SK-N-SH (cell line): ENCODE results near the gene F2. TPM values are rescaled to one million over a fixed set of nuclear protein-coding genes. Genes with fewer than 3 reads are reported as not detected.

Experiments used
- CTCF ChIA-PET: fragments of 300-600, 350-600 bp; formaldehyde crosslinking; extraction: SDS; loops from one replicate; lab custom pipeline; 2021; lab: Yijun Ruan, JAX
- POLR2A ChIA-PET: fragments of 350-600 bp; sonication (Branson Sonifier 250); formaldehyde crosslinking; extraction: SDS; loops from one replicate; lab custom pipeline; 2020; ENCODE audit warnings: antibody characterized with exemption, inconsistent platforms; lab: Yijun Ruan, JAX
- DNase-seq: peaks from one replicate; pipeline ENCODE4 v3.0.0; 2012
- H2AFZ ChIP-seq: fragments of 200-600 bp; sonication (generic); 2 replicates; pipeline ENCODE4 v1.8.1; 2016; ENCODE audit warnings: antibody characterized with exemption, mild to moderate bottlenecking, low read depth
- H3F3A ChIP-seq: fragments of 200-600 bp; sonication (generic); replicated peaks from 2 replicates; pipeline ENCODE3; 2016; ENCODE audit warnings: antibody characterized with exemption, mild to moderate bottlenecking; ENCODE audit not compliant: insufficient read depth
- H3K27ac ChIP-seq, 2 experiments: fragments of 200-500 bp in 1 of 2; fragments of 200-600 bp in 1 of 2; sonication (Bioruptor generic) in 1 of 2; sonication (generic), shearing (Covaris generic) in 1 of 2; 2 replicates each; pipeline versions ENCODE4 v1.5.1 to v1.6.1; 2014 to 2016; ENCODE audit warnings: low read depth in 2 of 2, inconsistent platforms in 1 of 2, low read length in 1 of 2, mild to moderate bottlenecking in 1 of 2, mixed read lengths in 1 of 2
- H3K27me3 ChIP-seq: fragments of 200-600 bp; sonication (generic), shearing (Covaris generic); 2 replicates; pipeline ENCODE4 v1.6.1; 2016; ENCODE audit warnings: mixed run types; ENCODE audit not compliant: insufficient read depth
- H3K36me3 ChIP-seq, 2 experiments: fragments of 200-500 bp in 1 of 2; fragments of 200-600 bp in 1 of 2; sonication (Bioruptor generic) in 1 of 2; sonication (generic) in 1 of 2; replicated peaks in 1 of 2; 2 replicates each; pipeline versions ENCODE3 to v1.5.1; 2014 to 2016; ENCODE audit warnings: low read length in 1 of 2, mild to moderate bottlenecking in 1 of 2; ENCODE audit not compliant: insufficient read depth in 2 of 2, control insufficient read depth in 1 of 2
- H3K4me1 ChIP-seq, 2 experiments: fragments of 200-500 bp in 1 of 2; fragments of 200-600 bp in 1 of 2; sonication (Bioruptor generic) in 1 of 2; sonication (generic), shearing (Covaris generic) in 1 of 2; 2 replicates each; pipeline versions ENCODE4 v1.5.1 to v1.6.1; 2014 to 2016; ENCODE audit warnings: low read depth in 1 of 2, low read length in 1 of 2, mixed run types in 1 of 2; ENCODE audit not compliant: insufficient read depth in 2 of 2, control insufficient read depth in 1 of 2
- H3K4me2 ChIP-seq: fragments of 200-600 bp; sonication (generic), shearing (Covaris generic); 2 replicates; pipeline ENCODE4 v1.6.1; 2017; ENCODE audit warnings: mixed run types
- H3K4me3 ChIP-seq, 2 experiments: fragments of 200-500 bp in 1 of 2; fragments of 200-600 bp in 1 of 2; sonication (Bioruptor generic) in 1 of 2; sonication (generic), shearing (Covaris generic) in 1 of 2; 2 replicates each; pipeline versions ENCODE4 v1.5.1 to v1.8.1; 2014 to 2016; ENCODE audit warnings: low read depth in 2 of 2, inconsistent platforms in 1 of 2, low read length in 1 of 2, mild to moderate bottlenecking in 1 of 2, mixed read lengths in 1 of 2, moderate library complexity in 1 of 2
- H3K79me2 ChIP-seq: fragments of 200-600 bp; sonication (generic); 2 replicates; pipeline ENCODE4 v1.8.1; 2017; ENCODE audit warnings: mild to moderate bottlenecking; ENCODE audit not compliant: insufficient read depth
- H3K9ac ChIP-seq: fragments of 200-600 bp; sonication (generic); 2 replicates; pipeline ENCODE4 v1.6.1; 2017; ENCODE audit warnings: mixed run types
- H3K9me2 ChIP-seq: fragments of 200-600 bp; sonication (generic); 2 replicates; pipeline ENCODE4 v1.6.1; 2017; ENCODE audit warnings: mixed run types
- H3K9me3 ChIP-seq: fragments of 200-600 bp; sonication (generic); 2 replicates; pipeline ENCODE4 v1.6.1; 2017; ENCODE audit warnings: mixed run types, mild to moderate bottlenecking, moderate library complexity
- H4K20me1 ChIP-seq: fragments of 200-600 bp; sonication (generic); 2 replicates; pipeline ENCODE4 v1.6.1; 2017; ENCODE audit warnings: mild to moderate bottlenecking, mixed run types; ENCODE audit not compliant: insufficient read depth
- CHD2 ChIP-seq: fragments of 150-350 bp; IDR thresholded peaks from 2 replicates; pipeline ENCODE4 v1.6.1; 2018; ENCODE audit warnings: low read length; ENCODE audit not compliant: partially characterized antibody
- ELF1 ChIP-seq: IDR thresholded peaks from 2 replicates; pipeline ENCODE4 v1.4.0; 2012
- EP300 ChIP-seq, 2 experiments: IDR thresholded peaks; 2 replicates each; pipeline versions ENCODE4 v1.4.0 to v1.6.1; 2012; ENCODE audit warnings: borderline replicate concordance in 1 of 2, low read depth in 1 of 2, low read length in 1 of 2
- EZH2phosphoT487 ChIP-seq: fragments of 200-600 bp; sonication (generic); IDR thresholded peaks from 2 replicates; pipeline ENCODE4 v1.6.1; 2017; ENCODE audit warnings: low read depth, mixed run types, mild to moderate bottlenecking, antibody characterized with exemption, moderate library complexity, borderline replicate concordance
- FOSL2 ChIP-seq: IDR thresholded peaks from 2 replicates; pipeline ENCODE4 v1.4.0; 2012; ENCODE audit warnings: low read depth, mild to moderate bottlenecking, moderate library complexity, borderline replicate concordance
- FOXM1 ChIP-seq: IDR thresholded peaks from 2 replicates; pipeline ENCODE4 v1.4.0; 2012; ENCODE audit warnings: low read depth, mild to moderate bottlenecking
- GATA2 ChIP-seq: sonication (generic); formaldehyde crosslinking; IDR thresholded peaks from 2 replicates; pipeline ENCODE4 v1.5.0; 2020; ENCODE audit warnings: mild to moderate bottlenecking, missing genetic modification reagents
- JUND ChIP-seq: IDR thresholded peaks from 2 replicates; pipeline ENCODE4 v1.4.0; 2012
- MAX ChIP-seq: IDR thresholded peaks from 2 replicates; pipeline ENCODE4 v1.4.0; 2012; ENCODE audit warnings: low read depth
- MEF2A ChIP-seq: IDR thresholded peaks from 2 replicates; pipeline ENCODE4 v1.4.0; 2012; ENCODE audit warnings: low read depth, borderline replicate concordance
- MXI1 ChIP-seq: IDR thresholded peaks from 2 replicates; pipeline ENCODE4 v1.6.1; 2012; ENCODE audit warnings: mild to moderate bottlenecking, low read depth, low read length, improper control_type of control experiment
- NFIC ChIP-seq: IDR thresholded peaks from 2 replicates; pipeline ENCODE4 v1.4.0; 2012; ENCODE audit warnings: borderline replicate concordance
- PBX3 ChIP-seq: IDR thresholded peaks from 2 replicates; pipeline ENCODE4; 2012
- POLR2AphosphoS5 ChIP-seq: IDR thresholded peaks from 2 replicates; pipeline ENCODE4 v1.6.1; 2012; ENCODE audit warnings: low read depth, low read length
- RAD21 ChIP-seq: IDR thresholded peaks from 2 replicates; pipeline ENCODE4 v1.6.1; 2012; ENCODE audit warnings: mild to moderate bottlenecking, low read length
- RCOR1 ChIP-seq: fragments of 150-350 bp; IDR thresholded peaks from 2 replicates; pipeline ENCODE4 v1.6.1; 2017; ENCODE audit warnings: antibody characterized with exemption, low read length
- RFX5 ChIP-seq: IDR thresholded peaks from 2 replicates; pipeline ENCODE4 v1.6.1; 2012; ENCODE audit warnings: mild to moderate bottlenecking, improper control_type of control experiment, low read length
- RXRA ChIP-seq: IDR thresholded peaks from 2 replicates; pipeline ENCODE4 v1.4.0; 2012; ENCODE audit warnings: low read depth, mild to moderate bottlenecking, borderline replicate concordance
- SIN3A ChIP-seq: IDR thresholded peaks from 2 replicates; pipeline ENCODE4 v1.6.1; 2012; ENCODE audit warnings: low read depth, mild to moderate bottlenecking, low read length, moderate library complexity, borderline replicate concordance
- SMC3 ChIP-seq: IDR thresholded peaks from 2 replicates; pipeline ENCODE4 v1.6.1; 2012; ENCODE audit warnings: low read depth, low read length, improper control_type of control experiment
- TAF1 ChIP-seq: IDR thresholded peaks from 2 replicates; pipeline ENCODE4 v1.6.1; 2012; ENCODE audit warnings: low read depth, mild to moderate bottlenecking, low read length, moderate library complexity, borderline replicate concordance
- TCF12 ChIP-seq: IDR thresholded peaks from 2 replicates; pipeline ENCODE4 v1.4.0; 2012
- TEAD4 ChIP-seq: IDR thresholded peaks from 2 replicates; pipeline ENCODE4 v1.4.0; 2012; ENCODE audit warnings: mild to moderate bottlenecking, borderline replicate concordance; ENCODE audit not compliant: insufficient read depth
- USF1 ChIP-seq: IDR thresholded peaks from 2 replicates; pipeline ENCODE4 v1.4.0; 2012; ENCODE audit warnings: low read depth, borderline replicate concordance
- WGBS: methylation state at CpG from one replicate; pipeline ENCODE4 v1.1.6; 2017; ENCODE audit warnings: low lambda C conversion rate; 5-methylcytosine and 5-hydroxymethylcytosine counted together
- polyA plus RNA-seq, 3 experiments: library from polyadenylated mRNA; depleted of rRNA; stranded (reverse); fragments of >200 nt; gene quantifications; 2 replicates each; pipeline ENCODE4 v1.2.3, GENCODE V29; 2012

The F2 gene
- polyA plus RNA-seq, 1 of the 3 experiments (the other 2 are of a cell fraction): 0.07 TPM

- Histone ChIP-seq H4K20me1 (peaks cover 5% of the 10 kb centered on the region; the same call in 1 of the 2 replicates), H3K4me3 (no peak overlapping the region; a peak in 1 of 4 replicates), H2AFZ (no peak overlapping the region), H3K9me2 (no peaks in the 10 kb centered on the region), H3K4me2 (no peak overlapping the region), H3K9me3 (no peaks in the 10 kb centered on the region), H3F3A (peaks cover 6% of the 10 kb centered on the region), H3K79me2 (peaks cover 58% of the 10 kb centered on the region), H3K9ac (0 out of 2 replicates have a peak overlapping the region, but pooled peaks have one; percentile 28), H3K4me1 (peaks cover 18 to 33% of the 10 kb centered on the region in 2 experiments; a peak in 3 of 4 replicates), H3K27me3 (no peaks in the 10 kb centered on the region), H3K27ac (peak overlapping the region in 1 of 2 experiments; percentile 92; a peak in 2 of 4 replicates), H3K36me3 (peaks cover 29 to 31% of the 10 kb centered on the region in 2 experiments)
- CTCF ChIA-PET: interaction anchor here (1.3 kb wide), 1 partner anchor 79 kb away, joined by 7 read pairs; no protein-coding TSS in a partner anchor
- DNase-seq: peak; percentile 77
- TF ChIP-seq NFIC (no peak), SMC3 (no peak), EP300 (IDR thresholded peaks at IDR 0.05; ENCODE audit: borderline replicate concordance in 1 of 2, low read depth in 1 of 2, low read length in 1 of 2) (peak in 1 of 2 experiments; percentile 39; a peak in 1 of 4 replicates), POLR2AphosphoS5 (no peak), SIN3A (no peak), GATA2 (CRISPR knock-in tag) (peak; percentile 76), TCF12 (no peak), FOSL2 (no peak), FOXM1 (no peak), USF1 (no peak), RFX5 (peak; percentile 79), MAX (no peak), PBX3 (no peak), MEF2A (no peak), RAD21 (no peak), CHD2 (peak; percentile 11), TEAD4 (no peak), TAF1 (no peak), ELF1 (no peak), MXI1 (peak; percentile 80), RCOR1 (peak; percentile 70), EZH2phosphoT487 (no peak), JUND (no peak), RXRA (no peak)
- WGBS: 50% methylated on average over 2 of the region's 3 CpGs
- POLR2A ChIA-PET: interaction anchor here (0.9 kb wide), 1 partner anchor 11 kb away, joined by 3 read pairs; no protein-coding TSS in a partner anchor
Observed at GRCh38 chr11:46697303-46697702, 21.7 kb upstream of the F2 start.
